NCI-H1417 treated with DMSO at 0.1 percent for 48 hours (cell line): ENCODE data around the gene CNTN4.

Experiments
- DNase-seq: peaks from one replicate; lab custom pipeline; 2025; lab: John Stamatoyannopoulos, UW

The CNTN4 gene

GRCh38 chr3:3064297-3064696 lies 965.6 kb downstream of the CNTN4 start:
- no peak for DNase-seq

DNA sequence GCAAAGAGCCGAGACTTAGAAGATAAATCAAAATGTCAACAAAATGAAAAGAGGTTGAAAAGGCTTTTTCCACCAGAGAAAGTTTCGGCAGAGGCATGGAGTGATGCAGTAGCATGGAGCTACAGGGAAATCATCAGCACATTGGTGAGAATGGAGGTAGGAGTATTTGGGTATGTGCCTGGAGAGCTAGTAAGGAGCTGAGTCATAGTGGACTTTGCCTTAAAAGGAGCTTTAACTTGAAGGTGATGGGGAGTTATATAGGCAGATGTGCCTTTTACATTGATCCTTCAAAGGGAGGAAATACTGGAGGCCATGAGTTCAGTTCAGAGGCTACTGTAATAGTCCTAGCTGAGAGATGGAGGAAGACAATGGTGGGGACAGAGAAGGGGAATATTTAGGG lies 967.2 kb downstream of the CNTN4 start:
- no peak for DNase-seq

DNA sequence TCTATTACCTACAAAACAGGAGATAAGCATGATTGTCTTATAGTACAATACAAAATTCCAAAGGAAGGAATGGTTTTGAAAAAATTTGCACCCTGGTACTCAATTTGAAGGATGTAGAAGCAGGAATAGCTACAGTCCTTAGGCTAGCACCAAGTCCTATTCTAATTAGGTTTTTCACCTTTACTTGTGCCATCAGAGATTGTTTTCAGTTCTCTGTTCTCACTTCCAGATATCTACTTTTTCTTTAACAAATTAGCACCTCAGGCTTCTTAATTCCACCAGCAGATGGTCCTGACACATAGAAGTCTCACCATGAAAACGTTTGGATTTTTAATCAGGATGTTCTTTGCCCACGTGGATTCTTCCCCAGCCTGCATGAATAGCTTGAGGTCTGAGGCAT lies 967.7 kb downstream of the CNTN4 start:
- no peak for DNase-seq

- DNase-seq = no peak
These were observed 968.2 kb downstream of the CNTN4 start for GRCh38 chr3:3066910-3067309.

GRCh38 chr3:3068358-3068881 lies 969.8 kb downstream of the CNTN4 start:
- no peak for DNase-seq

GRCh38 chr3:3069723-3070122 lies 971.1 kb downstream of the CNTN4 start:
- DNase-seq = no peak

DNA sequence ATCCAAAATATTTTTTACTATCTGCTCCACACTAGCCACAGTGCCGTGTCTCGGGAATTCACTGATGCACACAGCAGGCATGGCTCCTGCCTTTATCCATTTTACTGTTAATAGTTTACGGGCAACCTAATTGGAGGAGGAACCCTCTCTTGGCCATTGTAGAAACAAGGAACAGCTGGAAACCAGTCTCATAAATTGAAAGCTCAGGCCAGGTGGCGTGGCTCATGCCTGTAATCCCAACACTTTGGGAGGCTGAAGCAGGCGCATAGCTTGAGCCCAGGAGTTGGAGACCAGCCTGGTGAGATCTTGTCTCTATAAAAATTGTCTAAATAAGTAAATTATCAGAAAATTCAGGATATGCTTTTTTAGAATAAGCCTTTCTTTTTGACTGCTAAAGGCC lies 972.5 kb downstream of the CNTN4 start:
- DNase-seq = no peak

DNA sequence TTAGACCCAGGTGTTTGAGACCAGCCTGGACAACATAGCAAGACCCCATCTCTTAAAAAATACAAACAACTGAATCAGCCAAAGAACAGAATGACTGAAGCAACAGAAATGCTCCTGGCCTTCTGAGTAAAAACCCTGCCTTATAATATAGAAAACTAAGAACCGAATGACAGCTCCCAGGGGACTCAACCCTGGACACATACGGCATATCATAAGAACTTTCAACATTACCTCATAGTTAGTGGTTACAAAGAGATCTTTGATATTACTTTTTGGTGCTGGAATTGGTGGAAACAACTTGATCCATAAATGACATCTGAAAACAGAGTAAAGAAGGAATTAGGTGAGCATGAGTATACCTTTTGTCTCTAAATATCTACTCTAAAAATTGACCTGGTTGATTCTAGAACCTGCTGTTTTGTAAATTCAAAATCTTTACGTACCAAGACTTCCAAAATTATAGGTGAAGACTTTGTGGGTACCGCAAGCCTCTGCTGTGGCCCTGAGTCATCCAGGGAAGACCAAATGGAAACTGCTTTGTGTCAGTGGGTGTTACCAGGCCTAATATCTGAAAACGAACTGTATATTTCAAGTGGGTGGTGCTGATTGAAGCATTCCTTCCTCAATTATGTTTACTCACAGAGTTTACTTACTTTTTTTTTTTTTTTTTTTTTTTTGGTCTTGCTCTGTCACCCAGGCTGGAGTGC lies 976.0 kb downstream of the CNTN4 start:
- DNase-seq = no peak

GRCh38 chr3:3080309-3080708 lies 981.6 kb downstream of the CNTN4 start:
- no peak for DNase-seq

DNA sequence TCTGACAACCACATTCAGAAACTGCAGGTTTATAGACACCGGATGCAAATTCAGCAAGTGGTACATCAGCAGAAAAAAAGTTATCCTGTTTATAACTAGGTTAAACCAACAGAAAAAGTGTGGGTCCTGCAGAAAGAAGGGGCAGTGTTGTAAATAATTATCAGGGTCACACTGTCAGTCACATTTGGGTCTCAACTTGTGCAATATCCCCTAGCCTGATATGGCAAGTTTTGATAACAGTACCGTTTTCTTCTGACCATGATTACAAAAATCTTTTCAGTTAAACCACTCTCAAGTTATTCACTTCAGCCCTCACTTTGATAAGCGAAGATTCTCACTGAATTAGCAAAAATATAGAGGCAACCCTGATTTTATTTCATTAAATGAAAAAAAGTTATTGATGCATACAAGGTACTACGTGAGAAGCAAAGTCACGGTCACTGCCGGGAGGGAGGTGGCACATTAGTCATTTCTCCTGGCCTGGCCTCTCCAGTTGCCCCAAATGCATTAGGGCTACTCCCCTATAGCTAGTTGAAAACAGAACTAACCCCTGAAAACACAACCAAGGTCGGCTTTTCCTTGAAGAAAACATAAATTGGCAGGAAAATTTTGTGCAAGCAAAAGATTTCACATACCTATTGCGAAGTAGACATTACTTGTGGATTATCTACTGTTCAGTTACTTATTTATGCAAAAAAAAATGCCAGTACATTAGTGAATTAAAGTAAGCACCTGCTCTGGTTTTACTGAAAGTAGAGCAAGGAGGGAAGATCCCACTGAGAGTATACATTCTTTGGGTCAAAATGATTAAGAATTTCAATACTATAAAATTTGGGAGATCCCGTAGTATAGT lies 982.9 kb downstream of the CNTN4 start:
- no peak for DNase-seq

GRCh38 chr3:3082234-3082924 lies 983.7 kb downstream of the CNTN4 start:
- DNase-seq = no peak

GRCh38 chr3:3084890-3085289 lies 986.2 kb downstream of the CNTN4 start:
- no peak for DNase-seq

- DNase-seq = no peak
These were observed 987.1 kb downstream of the CNTN4 start for GRCh38 chr3:3085782-3086181.

DNA sequence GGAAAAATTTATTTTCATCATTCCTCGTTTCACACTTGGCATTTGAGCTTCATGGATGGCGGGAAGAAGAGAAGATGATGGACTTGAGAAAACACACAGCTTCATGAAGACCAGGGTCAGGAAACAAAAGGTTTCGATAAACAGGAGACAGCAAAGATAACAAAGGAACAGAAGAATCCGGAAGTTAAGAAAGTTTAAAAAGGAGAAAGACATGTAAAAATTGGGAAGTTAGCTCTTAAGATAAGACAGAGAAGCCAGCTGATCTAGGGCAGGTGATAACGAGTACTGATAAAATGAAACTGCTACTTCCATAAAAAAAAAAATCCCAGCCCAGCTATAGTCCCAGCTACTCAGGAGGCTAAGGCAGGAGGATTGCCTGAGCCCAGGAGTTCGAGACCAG lies 987.6 kb downstream of the CNTN4 start:
- no peak for DNase-seq

DNA sequence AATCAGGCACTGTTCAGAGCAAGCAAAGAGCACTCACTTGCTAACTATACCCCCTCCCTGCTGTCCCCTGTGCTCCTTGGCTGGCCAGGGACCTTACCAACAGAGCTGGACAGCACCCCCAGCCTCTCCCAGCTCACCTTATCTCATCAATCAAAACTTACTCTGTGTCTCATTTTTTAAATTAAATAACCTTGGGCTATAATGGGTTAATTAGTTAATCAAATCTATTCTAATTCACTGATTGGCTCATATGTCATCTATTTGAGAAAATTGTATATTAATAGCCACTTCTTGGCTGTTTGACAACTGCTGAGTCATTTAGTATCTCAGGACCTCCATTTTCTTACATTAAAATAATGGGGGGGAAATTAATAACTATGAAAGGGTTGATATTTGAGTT lies 988.6 kb downstream of the CNTN4 start:
- DNase-seq = no peak

GRCh38 chr3:3087716-3088465 lies 989.2 kb downstream of the CNTN4 start:
- DNase-seq = no peak

- no peak for DNase-seq
These were observed 990.4 kb downstream of the CNTN4 start for GRCh38 chr3:3089017-3089416.

- no peak for DNase-seq
These were observed 999.3 kb downstream of the CNTN4 start for GRCh38 chr3:3097958-3098357.

DNA sequence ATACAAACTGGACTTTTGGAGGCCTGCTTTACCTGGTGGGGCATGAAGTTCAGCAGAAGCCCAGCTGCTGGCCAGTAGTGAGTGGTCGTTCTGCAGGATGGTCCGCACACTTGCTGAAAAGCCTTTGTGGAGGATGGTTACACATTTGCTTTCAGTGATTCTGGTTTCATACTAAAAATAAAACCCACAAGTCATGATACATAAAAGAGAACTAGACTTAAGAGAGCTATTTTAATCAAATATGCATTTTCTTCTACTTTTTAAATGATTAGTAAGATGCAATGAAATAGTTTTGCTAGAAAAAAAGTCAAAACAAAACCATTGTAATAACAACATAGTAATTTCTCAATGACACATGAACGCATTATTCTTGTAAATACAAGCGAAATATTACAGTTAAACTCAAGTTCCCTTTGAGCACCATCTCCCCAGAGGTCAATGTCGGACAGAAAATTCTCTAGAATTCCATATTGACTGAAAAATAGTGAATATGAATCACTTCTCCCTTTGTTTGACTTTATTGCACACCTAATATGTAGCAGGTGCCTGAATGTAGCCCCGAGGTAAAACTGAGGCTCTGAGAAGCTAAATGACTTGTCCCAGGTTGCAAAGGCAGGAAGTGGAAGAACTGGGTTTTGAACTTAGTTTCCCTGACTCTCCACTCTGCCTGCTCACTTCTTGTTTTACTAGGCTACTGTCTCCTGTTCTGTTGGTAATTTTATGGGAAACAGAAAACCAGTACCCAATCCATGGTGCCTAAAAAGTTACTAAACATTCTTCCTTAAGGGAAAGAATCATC lies 1003.2 kb downstream of the CNTN4 start:
- no peak for DNase-seq

GRCh38 chr3:3102751-3103150 lies 1004.1 kb downstream of the CNTN4 start:
- no peak for DNase-seq

DNA sequence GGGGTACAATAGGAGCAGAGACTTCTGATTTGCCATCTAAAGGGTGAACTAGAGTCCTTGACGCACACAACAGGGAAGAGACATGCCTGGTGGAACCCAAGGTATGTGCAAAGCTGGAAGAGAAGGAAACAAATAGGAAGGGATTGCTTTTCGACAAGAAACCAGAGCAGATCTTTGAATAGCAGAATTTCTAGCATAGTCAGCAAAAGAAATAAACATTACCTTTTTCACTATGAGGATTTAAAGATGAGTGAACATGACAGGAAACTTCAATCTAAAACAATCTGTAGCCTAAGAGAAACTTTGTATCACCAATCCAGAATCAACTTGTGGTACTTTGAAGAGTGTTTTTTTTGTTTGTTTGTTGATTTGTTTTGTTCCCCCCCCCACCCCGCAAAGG lies 1006.6 kb downstream of the CNTN4 start:
- DNase-seq = no peak
